ENCODE measurements around the gene FRYL.
A peak's percentile ranks its signal among the peaks of the same experiment; 100 is the strongest.
"Not testable (repeated sequence)": the region's sequence is repeated elsewhere in the genome, so short reads cannot be mapped to it uniquely, and the experiment has no call there.

FRYL gene

DNA sequence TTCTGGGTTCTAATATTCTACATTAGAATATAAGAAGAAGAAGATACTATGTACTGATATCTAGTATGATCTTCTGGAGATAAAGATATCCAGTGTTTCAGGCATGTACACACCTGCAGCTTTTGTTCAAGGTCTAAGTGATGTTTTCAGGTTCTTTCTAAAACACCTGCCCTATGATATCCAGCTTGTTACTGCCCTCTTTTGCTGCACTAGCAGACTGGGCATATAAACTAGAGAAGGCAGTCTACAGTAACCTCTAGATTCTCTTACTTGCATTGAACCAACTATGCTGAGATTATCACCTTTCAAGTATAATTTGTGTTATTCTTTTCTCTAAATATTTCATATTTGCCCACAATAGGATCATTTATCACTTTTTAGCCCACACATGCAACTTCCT, 1.9 kb upstream of the FRYL start:
- no peak for DNase-seq

DNA sequence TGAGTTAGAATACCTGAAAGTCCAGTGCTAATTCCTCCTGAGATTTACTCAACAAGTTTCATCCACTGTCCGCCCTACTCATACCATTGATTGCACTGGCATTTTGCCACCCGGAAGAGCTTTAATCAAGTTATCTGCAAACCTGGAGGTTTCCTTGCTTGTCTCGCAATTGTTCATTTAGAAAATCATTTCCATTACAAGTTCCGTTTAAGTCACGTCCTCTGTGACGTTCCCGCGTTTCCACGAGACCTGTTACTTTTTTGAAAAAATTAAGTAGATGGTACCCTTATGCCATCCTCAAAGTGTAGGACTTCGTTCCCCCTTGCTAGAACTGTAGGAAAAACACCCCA, 761 bp upstream of the FRYL start:
- DNase-seq = peak; percentile 68

DNA sequence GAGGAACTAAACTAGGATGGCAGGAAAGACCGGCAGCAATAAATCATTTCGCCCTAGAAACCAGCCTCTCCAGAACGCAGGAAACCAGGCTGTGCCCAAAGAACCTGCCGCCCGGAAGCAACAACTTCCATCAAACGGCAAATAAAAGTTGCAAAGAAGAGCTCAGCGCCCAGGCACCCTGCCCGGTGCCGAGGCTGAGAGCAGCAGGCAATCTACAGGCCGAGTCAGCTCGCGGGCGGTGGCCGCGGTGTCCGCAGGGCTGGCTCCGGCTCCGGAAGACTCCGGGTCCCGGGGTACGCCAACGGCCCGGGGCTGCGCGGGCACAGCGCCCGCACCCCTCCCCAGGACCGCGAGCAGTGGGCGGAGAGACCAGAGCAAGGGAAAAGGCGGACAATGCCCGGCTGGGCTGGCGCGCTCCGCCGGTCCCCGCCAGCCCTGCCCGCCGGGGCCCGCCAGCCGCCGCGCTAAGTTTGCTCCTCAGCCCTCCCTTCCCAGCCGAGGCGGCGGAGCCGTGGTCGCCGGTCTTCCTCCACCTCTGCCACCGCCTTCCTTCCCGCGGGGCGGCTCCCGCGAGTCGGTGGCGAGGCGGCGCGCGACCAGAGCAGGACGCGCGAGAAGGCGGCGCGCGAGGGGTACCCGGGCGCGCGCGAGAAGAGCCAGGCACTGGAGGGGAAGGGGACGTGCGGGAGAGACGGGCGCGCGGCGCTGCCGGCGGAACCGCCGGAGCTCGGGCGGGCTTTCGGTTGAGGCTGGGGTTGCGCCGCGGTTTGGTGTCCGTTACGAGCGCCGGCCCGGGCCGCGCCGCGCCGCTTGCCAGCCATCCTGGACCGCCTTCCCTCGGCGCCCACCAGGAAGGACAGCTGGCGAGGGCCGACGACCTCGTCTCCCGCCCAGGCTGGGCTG, 733 bp downstream of the FRYL start:
- peak; percentile 43 for DNase-seq

DNA sequence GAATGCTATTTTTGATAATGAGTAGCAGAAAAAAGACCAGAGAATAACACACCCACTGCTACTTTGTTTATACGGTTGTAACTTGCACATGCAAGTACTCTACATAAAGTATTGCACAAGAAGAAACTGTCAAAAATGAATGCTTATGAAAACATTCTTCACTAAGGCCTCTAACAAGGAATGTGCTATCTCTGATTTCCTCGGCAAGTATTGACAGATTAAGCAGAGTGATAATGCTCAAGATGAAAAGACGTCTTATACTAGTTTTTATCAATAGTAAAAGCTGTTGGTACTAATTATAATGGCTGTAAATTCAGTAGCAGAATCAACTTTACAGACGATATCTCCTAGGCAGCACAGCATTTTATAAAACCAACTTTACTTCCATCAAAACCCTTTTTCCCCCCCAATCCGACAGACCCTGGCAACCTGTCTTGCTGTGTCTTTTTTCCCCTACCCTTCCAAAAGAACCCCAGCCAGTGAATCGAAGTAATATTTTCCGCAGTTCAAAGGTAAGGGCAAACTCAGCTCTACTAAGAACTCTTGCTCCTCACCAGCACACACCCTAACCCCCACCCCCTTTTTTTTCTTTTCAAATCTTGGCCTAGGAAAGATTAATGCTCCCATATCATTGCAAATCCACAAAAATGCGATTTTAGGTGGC, 1.5 kb downstream of the FRYL start:
- peak; percentile 34 for DNase-seq

DNA sequence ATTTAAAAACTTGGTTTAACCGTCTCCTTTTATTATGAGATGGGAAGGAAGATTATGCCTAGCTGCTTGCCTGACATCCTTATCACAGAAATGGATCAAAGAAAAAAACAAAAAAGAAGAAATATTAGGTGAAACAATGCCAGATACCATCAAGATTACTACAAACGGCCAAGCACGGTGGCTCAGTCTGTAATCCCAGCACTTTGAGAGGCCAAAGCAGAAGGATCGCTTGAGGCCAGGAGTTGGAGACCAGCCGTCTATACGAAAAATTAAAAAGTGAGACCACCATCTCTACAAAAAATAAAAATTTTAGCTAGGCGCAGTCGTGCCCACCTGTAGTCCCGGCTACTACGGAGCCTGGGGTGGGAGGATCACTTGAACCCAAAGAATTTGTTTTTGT, 2.3 kb downstream of the FRYL start:
- DNase-seq = no peak

GRCh38 chr4:48774760-48775710, 5.0 kb downstream of the FRYL start:
- no peak for DNase-seq

GRCh38 chr4:48772556-48772955, 7.5 kb downstream of the FRYL start:
- no peak for DNase-seq

GRCh38 chr4:48767055-48767929, 12.8 kb downstream of the FRYL start:
- DNase-seq = no peak

GRCh38 chr4:48766131-48766792, 13.8 kb downstream of the FRYL start:
- DNase-seq = no peak

DNA sequence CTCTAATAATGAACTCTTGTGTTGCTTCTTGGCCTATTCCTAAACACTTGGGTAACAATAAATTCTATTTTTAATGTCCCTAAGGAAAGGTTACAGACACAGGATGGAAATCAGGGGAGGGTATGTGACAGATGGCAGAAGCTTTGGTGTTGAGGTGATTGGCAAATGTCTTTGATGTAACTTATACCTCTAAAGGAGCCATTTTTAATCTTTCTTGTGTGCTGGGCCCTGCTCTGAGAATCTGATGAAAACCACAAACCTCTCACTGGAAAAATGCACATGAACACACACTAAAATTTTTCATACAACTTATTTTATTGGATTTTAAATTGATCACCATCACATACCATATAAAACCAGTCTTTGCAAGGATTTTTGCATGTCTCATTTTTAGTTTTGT, 17.7 kb downstream of the FRYL start:
- no peak for DNase-seq

DNA sequence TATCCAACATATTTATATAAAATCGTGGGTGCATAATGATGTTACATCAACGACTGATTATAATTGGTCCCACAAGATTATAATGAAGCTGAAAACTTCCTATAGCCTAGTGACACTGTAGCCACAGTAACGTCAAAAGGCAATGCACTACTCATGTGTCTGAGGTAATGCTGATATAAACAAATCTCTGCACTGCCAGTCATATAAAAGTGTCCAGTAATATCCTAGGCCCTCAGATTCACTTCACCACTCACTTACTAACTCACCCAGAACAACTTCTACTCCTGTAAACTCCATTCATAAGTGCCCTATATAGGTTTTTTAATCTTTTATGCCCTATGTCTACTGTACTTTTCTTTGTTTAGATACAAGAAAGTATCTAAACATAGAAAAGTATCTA, 18.8 kb downstream of the FRYL start:
- DNase-seq = no peak

DNA sequence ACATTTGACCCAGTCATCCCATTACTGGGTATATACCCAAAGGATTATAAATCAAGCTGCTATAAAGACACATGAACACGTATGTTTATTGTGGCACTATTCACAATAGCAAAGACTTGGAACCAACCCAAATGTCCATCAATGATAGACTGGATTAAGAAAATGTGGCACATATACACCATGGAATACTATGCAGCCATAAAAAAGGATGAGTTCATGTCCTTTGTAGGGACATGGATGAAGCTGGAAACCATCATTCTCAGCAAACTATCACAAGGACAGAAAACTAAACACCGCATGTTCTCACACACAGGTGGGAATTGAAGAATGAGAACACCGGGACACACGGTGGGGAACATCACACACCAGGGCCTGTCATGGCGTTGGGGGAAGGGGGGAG, 21.4 kb downstream of the FRYL start:
- not testable (repeated sequence) for DNase-seq

DNA sequence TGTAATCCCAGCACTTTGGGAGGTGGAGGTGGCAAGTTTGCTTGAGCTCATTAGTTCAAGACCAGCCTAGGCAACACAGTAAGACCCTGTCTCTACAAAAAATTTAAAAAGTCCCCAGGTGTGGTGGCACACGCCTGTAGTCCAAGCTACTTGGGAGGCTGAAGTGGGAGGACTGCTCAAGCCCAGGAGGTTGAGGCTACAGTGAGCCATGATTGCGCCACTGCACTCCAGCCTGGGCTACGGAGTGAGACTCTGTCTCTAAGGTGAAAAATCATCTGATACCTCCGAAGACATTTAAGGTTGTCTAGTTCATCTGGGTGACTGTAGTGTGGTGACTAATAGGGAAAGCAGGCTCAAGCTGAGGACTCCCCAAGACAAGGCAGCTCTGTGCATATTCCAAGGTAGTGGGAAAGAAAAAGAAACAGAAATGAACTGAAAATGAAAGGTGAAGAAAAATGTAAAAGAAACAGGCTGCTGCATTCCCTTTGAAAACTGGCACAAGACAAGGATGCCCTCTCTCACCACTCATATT, 23.3 kb downstream of the FRYL start:
- no peak for DNase-seq

DNA sequence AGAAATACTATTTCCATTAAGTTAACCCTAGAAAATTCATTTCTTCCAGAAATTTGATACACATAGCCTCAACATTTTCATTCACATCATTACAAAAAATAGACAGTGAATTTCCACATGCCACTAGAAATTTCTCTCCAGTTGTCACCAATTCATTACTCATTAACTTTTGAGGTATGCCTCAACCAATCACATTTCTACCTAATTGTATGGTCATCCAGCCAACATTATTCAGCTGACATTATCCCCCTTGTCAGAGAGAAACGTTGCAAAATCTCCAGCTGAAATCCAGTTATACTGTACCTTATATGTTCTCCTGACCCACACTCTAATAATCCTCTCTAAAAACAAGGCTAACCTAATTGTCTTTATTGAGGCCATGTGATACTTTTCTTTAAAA, 24.8 kb downstream of the FRYL start:
- DNase-seq = no peak

GRCh38 chr4:48753159-48753558, 26.9 kb downstream of the FRYL start:
- no peak for DNase-seq

- DNase-seq = no peak
Measured at GRCh38 chr4:48752726-48753125, 27.4 kb downstream of the FRYL start.

- no peak for DNase-seq
Measured at GRCh38 chr4:48752246-48752645, 27.8 kb downstream of the FRYL start.

GRCh38 chr4:48748949-48749596, 31.0 kb downstream of the FRYL start:
- DNase-seq = no peak

DNA sequence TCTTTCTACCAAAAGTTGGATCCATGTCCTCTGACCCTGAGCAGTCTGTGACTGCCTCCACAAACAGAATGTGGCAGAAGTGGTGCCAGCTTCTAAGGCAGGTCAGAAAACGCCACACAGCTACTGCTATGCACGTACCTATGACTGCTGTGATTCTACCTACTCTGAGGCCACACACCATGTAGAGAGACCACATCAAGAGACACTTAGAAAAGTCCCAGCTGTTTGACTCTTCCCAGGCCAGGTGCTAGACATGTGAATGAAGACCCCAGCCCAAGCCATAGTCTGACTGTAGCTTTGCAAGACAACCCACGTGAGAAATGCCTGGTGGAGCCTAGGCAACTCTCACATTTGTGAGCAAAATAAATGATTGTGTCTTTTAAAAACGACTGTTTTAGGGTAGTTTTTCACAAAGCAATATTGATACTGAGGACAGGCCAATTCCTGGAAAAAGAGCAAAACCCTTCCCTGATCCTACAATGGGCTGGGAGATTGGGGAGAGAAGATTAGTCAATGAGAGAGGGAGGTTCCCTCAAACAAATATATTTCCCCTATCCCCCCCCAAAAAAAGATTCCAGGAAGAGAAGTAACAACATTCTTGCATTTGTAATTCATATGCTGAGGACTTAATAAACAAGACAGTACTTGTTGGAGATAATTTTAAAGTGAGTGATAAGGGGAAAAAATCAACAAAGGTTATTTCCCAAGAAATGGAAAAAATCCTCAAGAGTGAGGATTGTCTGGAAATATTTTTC, 33.3 kb downstream of the FRYL start:
- no peak for DNase-seq

- not testable (repeated sequence) for DNase-seq
Measured at GRCh38 chr4:48745223-48745622, 34.9 kb downstream of the FRYL start.

All from kidney glomerular epithelial cell (primary cell).